Measurements from ENCODE around the gene HLF.

HLF gene

DNA sequence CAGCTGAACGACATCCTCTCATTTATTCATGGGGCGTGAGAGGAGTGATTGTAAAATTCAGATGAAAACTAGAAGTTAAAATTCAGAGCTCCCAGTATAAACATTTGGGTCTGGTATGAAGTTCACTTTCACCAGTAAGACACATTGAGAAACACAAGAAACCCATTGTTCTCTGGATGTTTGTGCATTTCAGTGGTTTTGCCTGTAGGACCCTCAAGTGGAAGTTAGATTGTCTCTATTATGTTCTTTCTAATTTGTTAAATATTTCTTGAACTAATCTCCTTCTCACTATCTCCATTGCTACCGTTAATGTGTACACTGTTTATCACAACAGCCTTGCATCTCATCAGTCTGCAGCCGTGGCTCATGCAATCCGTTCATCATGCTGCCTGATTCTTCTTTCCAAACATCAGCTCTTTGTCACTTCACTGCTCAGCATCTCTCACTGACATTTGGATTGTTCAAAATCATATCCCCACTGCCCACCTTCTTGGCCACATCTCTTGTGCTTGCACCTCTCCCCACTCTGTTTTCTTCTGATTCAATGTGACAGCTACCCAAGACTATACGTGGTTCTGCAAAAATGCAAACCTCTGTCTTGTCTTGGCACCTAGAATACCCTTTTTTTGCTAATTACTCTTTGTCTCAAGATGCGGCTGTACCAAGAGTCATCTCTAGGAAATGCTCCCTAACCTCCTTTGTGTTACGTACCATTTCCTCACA lies 49.5 kb downstream of the HLF start:
- in situ Hi-C loops (cut with HindIII; ENCODE audit: low pct_ligation_motif_present, low sequenced_read_pairs) = no loop called here
- no peak overlapping the region for H3K27ac ChIP-seq
- DNase-seq = no peak
- TF ChIP-seq CTCF (IDR thresholded peaks at IDR 0.05; ENCODE audit: low read depth, low read length, missing control alignments) = no peak
- no peaks in the 10 kb centered on the region for H3K27me3 ChIP-seq (replicated peaks)
- no peak overlapping the region for H3K4me3 ChIP-seq (ENCODE audit: low read depth, low read length)
- H3K36me3 ChIP-seq (replicated peaks) = no peaks in the 10 kb centered on the region

GRCh38 chr17:55314784-55315491 lies 50.2 kb downstream of the HLF start:
- no peak overlapping the region for H3K27ac ChIP-seq
- no peaks in the 10 kb centered on the region for H3K36me3 ChIP-seq (replicated peaks)
- no peaks in the 10 kb centered on the region for H3K27me3 ChIP-seq (replicated peaks)
- no peak for DNase-seq
- TF ChIP-seq CTCF (IDR thresholded peaks at IDR 0.05; ENCODE audit: low read depth, low read length, missing control alignments) = no peak
- in situ Hi-C loops (cut with HindIII; ENCODE audit: low pct_ligation_motif_present, low sequenced_read_pairs) = no loop called here
- no peak overlapping the region for H3K4me3 ChIP-seq (ENCODE audit: low read depth, low read length)

GRCh38 chr17:55316499-55316898 lies 51.7 kb downstream of the HLF start:
- Histone ChIP-seq H3K4me3 (ENCODE audit: low read depth, low read length) (no peak overlapping the region), H3K36me3 (replicated peaks) (no peaks in the 10 kb centered on the region), H3K27me3 (replicated peaks) (no peaks in the 10 kb centered on the region), H3K27ac (no peak overlapping the region)
- DNase-seq = no peak
- no peak for TF ChIP-seq CTCF (IDR thresholded peaks at IDR 0.05; ENCODE audit: low read depth, low read length, missing control alignments)
- in situ Hi-C loops (cut with HindIII; ENCODE audit: low pct_ligation_motif_present, low sequenced_read_pairs) = no loop called here

DNA sequence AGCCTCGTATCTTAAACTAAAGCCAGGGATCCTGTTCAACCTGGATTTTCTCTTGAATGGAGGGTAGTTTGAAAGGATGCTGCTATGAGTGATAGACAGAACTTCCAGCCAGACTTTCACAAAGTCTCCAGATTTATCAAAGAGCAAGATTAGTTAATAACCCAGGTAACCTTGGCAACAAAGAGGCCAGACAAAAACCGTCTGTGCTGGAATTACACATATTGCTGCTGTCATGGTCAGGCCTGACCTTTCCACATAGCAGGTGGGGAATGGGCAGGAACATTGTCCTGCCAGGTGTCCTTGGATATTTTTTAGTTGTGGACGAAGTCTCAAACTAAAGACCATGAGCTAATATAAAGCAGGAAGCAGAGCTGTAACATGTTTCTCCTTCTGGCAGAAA lies 52.5 kb downstream of the HLF start:
- no peak overlapping the region for H3K4me3 ChIP-seq (ENCODE audit: low read depth, low read length)
- no peak for TF ChIP-seq CTCF (IDR thresholded peaks at IDR 0.05; ENCODE audit: low read depth, low read length, missing control alignments)
- in situ Hi-C loops (cut with HindIII; ENCODE audit: low pct_ligation_motif_present, low sequenced_read_pairs) = no loop called here
- no peak for DNase-seq
- no peak overlapping the region for H3K27ac ChIP-seq
- H3K27me3 ChIP-seq (replicated peaks) = no peaks in the 10 kb centered on the region
- H3K36me3 ChIP-seq (replicated peaks) = no peaks in the 10 kb centered on the region

DNA sequence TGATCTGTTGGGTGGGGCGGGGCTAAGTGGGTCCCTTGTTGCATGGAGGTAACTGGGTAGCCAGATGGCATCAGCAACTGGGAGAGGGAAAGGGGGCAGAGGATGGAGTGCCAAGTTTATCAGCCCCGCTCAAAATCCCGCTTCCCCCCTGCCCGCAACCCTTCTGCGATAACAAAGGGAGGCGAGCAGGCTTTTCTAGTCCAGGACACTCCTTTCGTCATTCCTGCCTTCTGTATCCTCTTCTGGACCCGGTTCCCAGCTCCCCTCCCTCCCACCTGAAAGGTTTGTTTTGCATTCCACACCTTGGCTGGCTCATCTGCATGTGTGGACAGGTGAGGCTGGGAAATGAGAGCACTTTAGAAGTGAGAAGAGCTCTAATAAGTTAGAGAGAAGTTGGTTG lies 53.3 kb downstream of the HLF start:
- Histone ChIP-seq H3K36me3 (replicated peaks) (no peaks in the 10 kb centered on the region), H3K27ac (no peak overlapping the region), H3K27me3 (replicated peaks) (no peaks in the 10 kb centered on the region), H3K4me3 (ENCODE audit: low read depth, low read length) (no peak overlapping the region)
- in situ Hi-C loops (cut with HindIII; ENCODE audit: low pct_ligation_motif_present, low sequenced_read_pairs) = no loop called here
- DNase-seq = no peak
- no peak for TF ChIP-seq CTCF (IDR thresholded peaks at IDR 0.05; ENCODE audit: low read depth, low read length, missing control alignments)

Data from brain microvascular endothelial cell (primary cell).